NCI-H187 (cell line): Measurements from ENCODE around the gene ERICH3.
A peak's percentile ranks its signal among the peaks of the same experiment; 100 is the strongest.

Experiments
- DNase-seq, 2 experiments: peaks; one replicate each; lab custom pipeline; 2025; lab: John Stamatoyannopoulos, UW

The ERICH3 gene

GRCh38 chr1:74673351-74674111, at the start of gene ERICH3:
ERICH3 (minus strand) TSS chr1:74673792; CDS start chr1:74673519, 273 bp downstream.
- DNase-seq: no peak

- DNase-seq: no peak
Observed at GRCh38 chr1:74717626-74718025, 44.0 kb upstream of the ERICH3 start.

GRCh38 chr1:74716822-74717221, 43.2 kb upstream of the ERICH3 start:
- no peak for DNase-seq

- DNase-seq: no peak
Observed at GRCh38 chr1:74715806-74716205, 42.2 kb upstream of the ERICH3 start.

GRCh38 chr1:74715236-74715502, 41.6 kb upstream of the ERICH3 start:
- DNase-seq: no peak

- DNase-seq: no peak
Observed at GRCh38 chr1:74714429-74715235, 41.0 kb upstream of the ERICH3 start.

GRCh38 chr1:74713849-74714248, 40.3 kb upstream of the ERICH3 start:
- DNase-seq: no peak

- DNase-seq: no peak
Observed at GRCh38 chr1:74712881-74713280, 39.3 kb upstream of the ERICH3 start.

GRCh38 chr1:74703386-74704182, 30.0 kb upstream of the ERICH3 start:
- no peak for DNase-seq

GRCh38 chr1:74699331-74699730, 25.7 kb upstream of the ERICH3 start:
- no peak for DNase-seq

GRCh38 chr1:74697832-74698231, 24.2 kb upstream of the ERICH3 start:
- DNase-seq: no peak

GRCh38 chr1:74693473-74693872, 19.9 kb upstream of the ERICH3 start:
- no peak for DNase-seq

GRCh38 chr1:74690909-74691308, 17.3 kb upstream of the ERICH3 start:
- peak in 1 of 2 experiments; percentile 13 for DNase-seq

- no peak for DNase-seq
Observed at GRCh38 chr1:74690364-74690696, 16.7 kb upstream of the ERICH3 start.

GRCh38 chr1:74689621-74690363, 16.2 kb upstream of the ERICH3 start:
- peak; percentile 10 to 18 for DNase-seq

GRCh38 chr1:74686928-74687327, 13.3 kb upstream of the ERICH3 start:
- no peak for DNase-seq

GRCh38 chr1:74684301-74684700, 10.7 kb upstream of the ERICH3 start:
- DNase-seq: no peak

GRCh38 chr1:74683656-74684055, 10.1 kb upstream of the ERICH3 start:
- no peak for DNase-seq

- no peak for DNase-seq
Observed at GRCh38 chr1:74681851-74682250, 8.3 kb upstream of the ERICH3 start.

GRCh38 chr1:74681449-74681848, 7.9 kb upstream of the ERICH3 start:
- DNase-seq: no peak

- DNase-seq: peak; percentile 50 to 65
Observed at GRCh38 chr1:74681001-74681400, 7.4 kb upstream of the ERICH3 start.

- peak; percentile 27 to 51 for DNase-seq
Observed at GRCh38 chr1:74679811-74680210, 6.2 kb upstream of the ERICH3 start.
